IPS-11a (cell line): ENCODE results near the gene INPP5D.

ENCODE experiments used
- H3K4me3 ChIP-seq: one replicate; pipeline ENCODE4 v1.5.1; 2013; ENCODE audit warnings: low read depth, low read length, control low read depth

Gene INPP5D

DNA sequence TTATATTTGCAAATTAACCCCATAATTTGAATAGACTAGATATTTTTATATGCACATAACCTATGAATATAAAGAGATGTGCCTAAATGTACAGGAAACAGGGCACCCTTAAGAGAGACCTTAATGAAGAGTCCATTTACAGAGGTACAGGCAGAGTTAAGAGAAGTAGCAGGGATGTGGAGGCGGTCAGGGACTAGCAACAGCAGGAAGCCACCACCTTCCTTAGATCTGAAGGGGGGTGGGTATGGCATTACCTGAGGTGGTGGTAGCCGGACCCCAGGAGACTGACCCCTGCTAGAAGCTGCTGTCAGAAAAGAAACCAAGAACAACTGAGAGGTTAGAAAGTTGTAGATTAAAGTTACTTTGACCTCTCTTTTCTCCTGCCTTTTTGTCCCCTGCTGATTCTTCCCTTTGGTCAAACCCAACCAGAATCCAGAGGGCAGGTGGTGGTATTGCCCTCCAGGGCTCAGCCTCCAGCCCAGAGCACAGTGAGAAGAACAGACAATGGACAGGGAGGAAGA lies 166.4 kb downstream of the INPP5D start:
- no peak overlapping the region for H3K4me3 ChIP-seq

DNA sequence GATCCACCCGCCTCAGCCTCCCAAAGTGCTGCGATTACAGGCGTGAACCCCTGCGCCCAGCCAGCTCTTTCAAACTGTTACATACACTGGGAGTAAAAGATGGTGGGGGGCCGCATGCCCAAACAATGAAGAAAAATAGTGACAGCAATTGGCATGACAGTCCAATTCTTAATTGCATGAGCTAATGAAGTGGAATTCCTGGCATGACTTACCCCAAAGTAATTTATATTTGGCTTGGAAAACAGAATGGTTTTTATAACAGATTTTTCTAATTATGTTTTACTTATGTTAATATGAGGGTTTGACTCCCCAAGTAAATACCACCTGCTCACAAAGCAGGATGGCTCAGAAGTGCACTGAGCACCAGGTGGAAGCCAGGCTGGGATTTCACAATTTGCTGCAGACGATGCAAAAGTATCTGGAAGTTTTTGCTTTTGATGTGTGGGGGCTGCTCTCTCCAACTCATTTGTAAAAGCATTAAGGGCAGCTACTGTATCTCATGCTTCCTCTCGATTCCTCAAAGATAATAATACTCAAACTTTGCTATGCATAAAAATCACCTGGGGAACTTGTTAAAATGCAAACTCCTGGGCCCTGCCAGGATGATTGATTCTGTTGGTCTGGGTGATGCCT lies 167.3 kb downstream of the INPP5D start:
- H3K4me3 ChIP-seq, result no peak overlapping the region

DNA sequence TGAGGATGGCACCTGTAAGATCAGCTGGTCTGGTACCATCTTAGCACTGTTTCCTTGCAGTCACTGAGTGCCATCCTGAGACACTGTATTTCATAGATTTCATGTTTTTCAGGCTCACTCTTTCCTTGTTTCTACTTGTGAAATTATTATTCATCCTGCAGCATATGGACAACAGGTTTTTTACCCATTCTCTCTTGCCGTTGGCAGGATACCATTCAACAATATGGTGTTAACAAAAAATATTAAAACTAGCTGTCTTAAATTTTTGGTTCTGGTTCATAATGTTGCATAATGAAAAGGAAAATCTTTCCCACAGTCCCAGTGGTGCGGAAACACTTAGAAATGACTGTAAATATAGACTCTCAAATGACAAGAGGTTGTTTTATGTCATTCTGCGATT lies 168.2 kb downstream of the INPP5D start:
- H3K4me3 ChIP-seq, result no peak overlapping the region

DNA sequence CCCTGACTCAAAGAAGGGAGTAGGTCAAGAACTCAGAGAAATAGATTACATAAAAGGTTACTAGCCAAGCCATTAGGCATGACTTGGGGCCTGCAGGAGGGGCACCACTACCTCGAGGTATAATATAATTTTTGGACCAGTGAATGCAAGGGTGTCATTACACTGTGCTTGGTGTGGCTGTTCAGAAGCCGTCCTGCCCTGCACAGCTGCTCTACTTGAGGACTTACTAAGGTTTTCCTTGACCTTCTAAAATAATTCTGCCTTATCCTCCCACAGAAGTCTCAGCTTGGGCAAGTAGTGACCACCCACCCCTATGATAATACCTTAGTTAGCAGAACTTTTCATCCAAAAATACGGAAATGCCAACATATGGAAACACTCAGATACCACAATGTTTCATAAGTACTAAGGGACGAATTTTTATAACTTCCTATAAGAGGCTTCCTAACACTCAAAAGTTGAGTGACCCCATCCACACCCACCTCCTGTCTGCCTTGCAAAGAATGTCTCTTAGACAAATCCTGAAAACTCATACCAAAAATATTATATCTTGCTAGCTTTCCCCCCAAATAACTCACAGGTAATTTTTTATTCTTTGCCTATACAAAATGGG lies 173.6 kb downstream of the INPP5D start:
- no peak overlapping the region for H3K4me3 ChIP-seq

DNA sequence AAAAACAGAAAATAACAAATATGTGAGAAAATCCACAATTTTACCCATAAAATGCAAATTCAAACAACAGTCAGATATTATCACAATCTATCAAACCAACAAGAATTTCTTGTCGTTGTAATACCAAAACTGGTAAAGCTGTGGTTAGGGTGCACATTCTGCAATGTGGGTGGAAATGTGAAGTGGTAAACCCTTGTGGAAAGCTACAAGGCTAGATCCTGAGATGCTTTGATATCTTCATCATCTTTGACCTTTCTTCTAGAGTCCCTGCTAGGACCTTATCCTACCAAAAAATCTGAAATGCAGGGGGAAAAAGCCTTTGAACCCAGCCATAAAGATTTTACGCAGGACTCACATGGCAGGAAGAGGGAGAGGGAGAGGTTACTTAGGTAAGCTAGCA lies 174.1 kb downstream of the INPP5D start:
- no peak overlapping the region for H3K4me3 ChIP-seq

DNA sequence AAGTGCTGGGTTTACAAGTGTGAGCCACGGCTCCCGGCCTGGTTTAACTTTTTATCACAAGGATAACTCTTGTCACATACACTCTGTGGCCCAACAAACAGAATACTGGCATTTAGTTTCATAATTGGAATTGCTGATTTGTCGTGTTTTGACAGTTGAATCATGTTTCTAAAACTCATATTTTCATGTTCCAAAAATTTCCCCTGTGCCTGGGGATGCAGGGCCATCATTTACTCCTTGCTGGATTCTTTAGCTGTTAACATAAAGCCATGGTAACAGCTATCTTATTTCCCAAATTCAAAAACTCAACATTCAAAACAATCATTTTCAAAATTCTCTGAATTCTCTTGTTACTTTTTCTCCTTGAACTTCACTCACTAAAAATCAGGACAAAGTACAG lies 174.9 kb downstream of the INPP5D start:
- H3K4me3 ChIP-seq, result no peak overlapping the region

DNA sequence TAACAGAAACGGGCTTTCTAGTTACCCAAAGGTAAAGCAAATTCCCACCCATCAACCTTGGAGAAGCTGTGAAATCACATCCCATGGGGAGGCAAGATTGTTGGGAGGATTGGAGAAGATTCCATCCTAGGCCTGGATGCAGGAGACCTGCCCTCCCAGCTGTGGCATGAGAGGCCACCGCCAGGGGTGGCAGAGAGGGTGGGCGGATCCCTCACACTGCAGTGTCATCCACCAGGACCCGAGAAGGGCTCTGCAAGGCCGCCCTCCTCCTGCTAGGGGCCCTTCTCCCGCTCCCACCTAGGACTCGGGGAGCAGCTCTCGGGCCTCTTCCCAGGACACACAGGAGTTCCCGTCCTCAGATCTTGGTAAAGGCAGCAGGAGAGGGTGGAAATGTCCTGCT lies 175.8 kb downstream of the INPP5D start:
- H3K4me3 ChIP-seq, result no peak overlapping the region

DNA sequence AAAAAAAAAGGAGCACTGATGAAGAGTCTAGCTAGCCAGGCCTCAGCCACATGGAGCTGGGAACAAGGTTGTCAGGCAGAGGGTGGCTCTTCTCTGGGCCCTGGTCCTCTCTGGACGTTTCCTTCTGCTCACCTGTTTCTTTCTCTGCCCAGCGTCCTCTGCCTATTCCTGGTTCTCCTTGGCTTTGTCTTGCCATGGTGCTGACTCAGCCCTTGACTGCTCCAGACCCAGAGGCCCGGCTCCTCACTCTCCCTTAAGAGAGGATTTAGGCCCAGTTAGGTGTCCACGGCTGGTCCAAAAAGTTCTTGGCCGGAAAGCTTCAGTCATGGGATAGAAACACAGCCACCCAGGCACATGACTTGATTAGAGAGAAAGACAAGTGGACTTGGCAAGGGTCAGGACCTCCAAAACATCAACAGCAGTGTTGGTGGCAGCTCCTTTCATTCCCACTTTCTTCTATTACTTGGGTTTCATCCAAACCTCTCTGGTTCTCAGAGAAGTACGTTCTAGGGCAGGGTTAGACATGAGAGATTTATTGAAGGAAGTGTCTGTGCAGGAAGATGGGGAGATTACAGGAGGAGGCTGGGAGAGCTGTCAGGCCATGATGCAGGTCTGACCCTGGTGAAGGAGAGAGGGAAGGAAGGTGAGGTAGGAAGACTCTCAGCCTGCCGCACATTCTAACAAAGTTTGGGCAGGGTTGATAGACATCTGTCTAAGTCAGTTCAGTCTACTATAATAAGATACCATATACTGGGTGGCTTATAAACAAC lies 176.9 kb downstream of the INPP5D start:
- no peak overlapping the region for H3K4me3 ChIP-seq

DNA sequence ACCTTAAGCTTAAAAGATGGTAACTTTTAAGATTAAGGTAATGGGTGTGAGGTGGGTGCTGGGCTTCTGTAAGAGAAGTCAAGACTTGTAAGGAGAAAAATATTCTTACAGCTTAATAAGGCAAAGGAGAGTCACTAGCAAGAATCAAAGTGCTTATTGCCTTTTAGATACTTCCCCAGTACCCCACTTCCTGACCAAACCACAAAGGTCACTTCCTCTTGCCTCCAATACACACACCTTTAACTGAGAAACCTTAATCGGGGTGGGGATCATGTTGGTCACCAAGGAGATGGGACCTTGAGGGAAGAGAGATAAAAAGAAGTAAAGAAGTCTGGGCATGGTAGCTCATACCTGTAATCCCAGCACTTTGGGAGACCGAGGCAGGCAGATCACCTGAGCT lies 180.8 kb downstream of the INPP5D start:
- no peak overlapping the region for H3K4me3 ChIP-seq

DNA sequence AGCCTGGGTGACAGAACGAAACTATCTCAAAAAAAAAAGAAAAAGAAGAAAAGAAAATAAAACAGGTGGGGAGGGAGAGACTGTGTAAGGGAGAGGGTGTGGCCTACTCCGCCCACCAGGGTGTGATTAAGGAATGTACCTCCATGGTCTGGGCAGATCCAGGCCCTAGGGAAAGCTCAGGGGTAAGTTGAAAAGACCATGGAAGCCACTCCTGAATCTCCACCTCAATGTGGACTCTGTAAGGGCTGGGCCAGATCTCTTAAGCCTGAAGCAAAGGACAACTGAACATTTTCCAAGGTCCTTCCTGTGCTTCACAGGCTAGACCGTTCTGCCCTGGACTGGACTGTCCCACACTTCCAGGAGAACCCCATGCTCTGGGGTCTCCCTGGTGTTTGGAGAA lies 181.7 kb downstream of the INPP5D start:
- no peak overlapping the region for H3K4me3 ChIP-seq

DNA sequence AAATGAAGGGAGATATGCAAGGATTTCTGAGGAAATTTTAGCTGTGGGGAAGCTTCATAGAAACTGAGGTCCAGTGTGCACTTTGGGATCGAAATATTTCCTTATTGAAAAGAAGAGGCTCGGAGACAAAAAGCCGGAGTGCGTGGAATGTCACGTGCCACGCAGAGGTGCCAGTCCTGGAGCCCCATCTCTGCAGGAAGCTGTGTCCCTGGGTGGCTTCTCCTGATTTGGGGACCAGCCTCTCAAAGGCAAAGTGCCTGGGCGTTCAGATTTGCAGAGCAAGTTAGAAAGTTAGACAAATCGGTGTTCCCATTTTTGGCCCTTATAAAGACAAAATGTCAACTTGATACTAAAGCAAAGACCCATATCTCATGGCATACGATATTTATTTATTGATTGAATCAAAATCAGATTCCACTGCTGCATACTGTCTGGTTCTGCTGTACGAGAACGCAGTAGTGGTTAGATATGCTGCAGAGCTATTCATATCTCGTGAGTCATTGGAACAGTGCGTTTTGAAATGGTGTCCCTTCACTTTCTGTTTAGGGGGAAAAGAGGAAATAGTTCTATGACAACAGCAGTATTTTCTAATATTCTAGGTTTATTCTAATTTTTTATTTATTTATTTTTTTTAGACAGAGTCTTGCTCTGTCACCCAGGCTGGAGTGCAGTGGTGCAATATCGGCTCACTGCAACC lies 182.2 kb downstream of the INPP5D start:
- H3K4me3 ChIP-seq, result no peak overlapping the region

DNA sequence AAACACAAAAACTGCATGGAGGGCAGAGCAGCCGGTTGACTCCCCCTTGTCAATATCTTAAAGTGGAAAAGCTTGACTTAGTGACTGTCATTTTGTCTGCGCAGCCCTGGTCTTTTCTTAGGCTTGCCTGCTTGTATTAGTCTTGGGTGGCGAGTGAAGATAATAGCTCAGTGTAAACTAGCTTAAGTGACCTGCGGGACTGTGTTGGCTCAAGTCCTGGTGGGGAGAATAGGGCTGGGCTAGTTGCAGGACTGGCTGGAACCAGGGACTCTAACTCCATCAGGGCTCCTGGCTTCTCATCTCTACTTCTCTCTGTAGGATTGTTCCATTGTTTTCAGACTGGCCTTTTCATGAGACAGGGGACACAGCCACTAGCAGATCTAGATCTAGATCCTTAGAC lies 183.2 kb downstream of the INPP5D start:
- H3K4me3 ChIP-seq, result no peak overlapping the region

DNA sequence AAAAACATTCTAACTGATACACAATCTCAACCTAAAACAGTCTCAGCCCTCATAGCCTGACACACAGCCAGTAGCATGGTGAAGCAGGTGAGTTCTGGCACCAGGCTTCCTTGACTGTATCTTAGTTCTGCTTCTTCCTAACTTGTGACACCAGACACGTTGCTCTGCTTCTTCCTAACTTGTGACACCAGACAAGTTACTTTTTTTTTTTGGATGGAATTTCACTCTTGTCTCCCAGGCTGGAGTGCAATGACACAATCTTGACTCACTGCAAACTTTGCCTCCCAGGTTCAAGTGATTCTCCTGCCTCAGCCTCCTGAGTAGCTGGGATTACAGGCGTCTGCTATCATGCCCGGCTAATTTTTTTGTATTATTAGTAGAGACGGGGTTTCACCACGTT lies 184.7 kb downstream of the INPP5D start:
- no peak overlapping the region for H3K4me3 ChIP-seq

DNA sequence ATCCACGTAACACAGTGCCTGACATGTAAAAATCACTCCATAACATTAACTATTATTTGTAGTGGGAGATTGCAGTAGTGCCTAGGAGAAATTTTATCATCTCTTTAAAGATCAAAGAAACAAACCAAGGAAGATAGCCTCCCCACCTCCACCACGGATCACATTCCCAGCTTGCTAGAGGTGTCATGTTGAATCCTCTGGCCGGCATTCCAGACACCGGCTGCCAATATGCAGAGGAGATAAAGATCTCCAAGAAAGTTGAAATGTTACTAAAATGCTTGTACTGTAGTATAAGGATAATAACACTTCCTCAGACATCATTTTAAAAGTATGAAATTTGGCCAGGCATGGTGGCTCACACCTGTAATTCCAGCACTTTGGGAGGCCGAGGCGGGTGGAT lies 185.3 kb downstream of the INPP5D start:
- H3K4me3 ChIP-seq, result no peak overlapping the region

DNA sequence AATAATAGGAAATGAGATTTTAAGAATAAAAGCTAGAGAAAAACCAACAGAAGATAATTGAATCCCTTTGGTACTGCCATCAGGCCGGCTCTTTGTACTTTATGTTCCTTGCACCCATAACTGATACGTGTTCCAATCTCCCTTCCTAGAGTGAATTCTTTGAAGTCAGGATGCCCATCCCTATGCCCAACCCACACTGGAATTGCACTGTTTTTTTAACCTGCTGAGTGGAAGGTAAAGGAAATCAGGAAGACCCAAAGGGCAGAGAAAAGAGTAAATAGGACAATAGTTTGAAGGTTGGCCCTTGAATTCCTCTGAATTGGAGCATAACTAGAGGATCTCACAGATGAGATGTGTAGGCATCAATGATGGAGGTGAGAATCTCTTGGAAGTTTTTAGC lies 187.0 kb downstream of the INPP5D start:
- no peak overlapping the region for H3K4me3 ChIP-seq

DNA sequence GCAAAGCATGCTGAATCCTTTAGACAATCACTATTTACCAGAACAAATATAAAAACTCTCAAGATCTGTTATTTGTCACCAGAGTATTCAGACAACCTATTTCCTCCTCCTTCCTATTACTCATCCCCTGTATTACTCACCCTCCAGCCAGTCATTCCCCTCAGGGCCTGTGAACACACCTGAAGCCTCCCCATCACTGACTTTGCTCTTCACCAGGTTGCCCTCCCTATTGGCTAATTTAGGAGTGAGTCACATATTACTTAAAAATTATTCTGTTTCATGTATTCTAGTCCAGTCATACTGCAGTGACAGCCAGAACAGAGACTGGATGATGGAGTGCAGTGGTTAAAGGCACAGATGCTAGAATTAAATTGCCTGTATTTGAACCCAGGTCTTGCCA lies 187.6 kb downstream of the INPP5D start:
- no peak overlapping the region for H3K4me3 ChIP-seq

DNA sequence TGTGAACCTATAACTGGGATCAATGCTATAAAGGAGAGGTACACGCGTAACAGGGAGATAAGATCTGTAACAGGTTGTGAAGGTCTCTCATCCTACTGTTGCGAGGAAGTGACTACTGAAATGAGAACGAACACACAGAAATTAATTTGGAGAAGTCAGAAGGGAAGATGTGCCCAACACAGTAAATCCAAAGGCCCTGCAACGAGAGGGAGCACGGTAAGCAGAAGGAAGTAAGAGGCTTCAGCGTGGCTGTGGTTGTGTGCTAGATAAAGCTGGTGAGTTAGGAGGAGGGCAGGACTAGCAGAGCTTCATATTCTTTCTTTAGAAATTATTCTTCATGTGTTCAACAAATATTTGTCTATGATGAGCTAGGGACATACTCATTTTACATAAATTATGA lies 188.9 kb downstream of the INPP5D start:
- H3K4me3 ChIP-seq, result no peak overlapping the region

DNA sequence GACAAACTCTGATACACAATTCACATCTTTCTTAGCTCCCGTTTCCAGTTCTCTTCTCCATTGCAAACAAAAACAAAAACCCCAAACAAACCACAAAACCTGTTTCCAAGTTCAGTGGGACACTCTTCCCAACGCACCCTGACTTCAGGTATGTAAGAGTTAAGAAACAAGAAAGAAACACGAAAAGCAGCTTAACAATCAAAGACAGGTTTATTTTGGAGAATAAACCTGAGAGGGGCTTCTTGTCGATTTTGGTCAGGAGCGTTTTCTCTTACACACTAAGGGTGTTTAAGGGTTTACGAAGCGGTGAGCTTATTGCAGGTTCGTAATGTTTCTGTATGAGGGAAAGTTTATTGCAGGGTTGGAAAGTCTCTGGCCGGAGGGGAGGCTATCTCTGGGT lies 190.4 kb downstream of the INPP5D start:
- no peak overlapping the region for H3K4me3 ChIP-seq

DNA sequence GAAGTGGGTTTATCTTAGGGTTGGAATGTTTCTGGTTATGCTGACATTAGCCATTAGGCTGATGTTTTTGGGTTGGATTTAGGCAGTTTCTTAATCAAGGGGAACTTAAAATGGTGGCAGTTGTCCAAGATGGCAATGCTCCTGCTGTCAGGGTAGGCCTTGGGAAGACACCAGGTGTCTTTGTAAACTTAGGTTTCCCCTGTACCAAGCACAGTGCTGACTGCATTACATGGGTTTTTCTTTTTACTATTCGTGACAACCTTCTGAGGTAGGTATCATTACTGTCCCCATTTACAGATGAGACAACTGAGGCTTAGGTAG lies 190.8 kb downstream of the INPP5D start:
- no peak overlapping the region for H3K4me3 ChIP-seq

DNA sequence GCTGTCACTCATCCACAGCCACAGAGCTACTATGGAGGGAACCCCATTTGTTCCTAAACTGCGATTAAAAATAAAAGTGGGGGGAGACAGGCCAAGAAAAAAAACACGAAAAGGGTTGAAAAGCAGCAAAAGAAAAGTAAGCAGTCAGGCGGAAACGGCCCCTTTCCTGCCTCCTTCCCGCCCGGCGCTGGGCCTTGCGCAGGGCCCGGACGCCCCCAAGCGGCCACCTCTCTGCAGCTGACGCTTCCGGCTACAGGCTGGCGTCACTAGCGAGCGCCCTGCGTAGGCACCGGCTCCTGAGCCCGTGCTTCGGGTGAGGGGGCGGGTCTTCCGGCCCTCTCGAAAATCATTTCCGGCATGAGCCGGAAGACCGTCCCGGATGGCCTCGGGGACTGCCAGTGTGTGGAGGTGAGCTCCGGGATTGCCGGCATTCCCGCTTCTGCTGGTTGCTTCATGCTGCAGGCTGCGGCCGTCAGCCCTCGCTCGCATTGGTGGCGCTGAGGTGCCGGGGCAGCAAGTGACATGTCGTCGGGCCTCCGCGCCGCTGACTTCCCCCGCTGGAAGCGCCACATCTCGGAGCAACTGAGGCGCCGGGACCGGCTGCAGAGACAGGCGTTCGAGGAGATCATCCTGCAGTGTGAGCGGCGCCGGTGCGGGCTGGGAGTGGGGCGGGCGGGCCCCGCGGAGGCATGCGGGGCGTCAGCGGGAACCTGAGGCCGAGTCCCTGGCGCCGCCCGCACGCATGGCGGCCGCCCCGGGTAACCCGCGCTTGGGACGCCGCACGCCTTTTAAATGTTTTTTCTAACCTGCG lies 191.4 kb downstream of the INPP5D start, which contains the start of gene ATG16L1:
ATG16L1 (plus strand) TSS at position 368 of the 811 bp plus-strand sequence; CDS start at position 523, 155 bp downstream.
- H3K4me3 ChIP-seq, result peak within 1 kb of the TSS; percentile 90

DNA sequence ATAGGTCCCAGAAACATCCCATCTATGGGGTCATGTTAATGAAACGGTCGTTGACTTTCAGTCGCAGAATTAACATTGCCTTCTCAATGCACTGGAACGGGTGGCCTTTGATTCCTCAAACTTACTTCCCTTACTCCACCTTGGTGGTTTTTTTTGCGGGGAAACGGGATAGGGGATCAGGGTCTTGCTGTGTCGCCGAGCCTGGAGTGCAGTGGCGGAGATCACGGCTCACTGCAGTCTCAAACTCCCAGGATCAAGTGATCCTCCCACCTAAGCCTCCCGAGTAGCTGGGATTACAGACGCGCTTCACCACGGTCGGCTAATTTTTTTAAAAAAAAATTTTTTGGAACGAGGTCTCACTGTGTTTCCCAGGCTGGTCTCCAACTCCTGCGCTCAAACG lies 192.1 kb downstream of the INPP5D start:
- peak overlapping the region; percentile 90 for H3K4me3 ChIP-seq
